WTC11 (cell line): ENCODE data around the gene SEMA4A.
A peak's percentile ranks its signal among the peaks of the same experiment; 100 is the strongest.

ENCODE experiments used
- AFF4 ChIP-seq: sonication (generic); formaldehyde crosslinking; IDR thresholded peaks from 2 replicates; pipeline ENCODE4 v1.8.1; 2023; ENCODE audit warnings: mild to moderate bottlenecking, missing genetic modification reagents, borderline replicate concordance
- CBFB ChIP-seq: sonication (generic); formaldehyde crosslinking; IDR thresholded peaks from 2 replicates; pipeline ENCODE4 v1.8.1; 2022; ENCODE audit warnings: mild to moderate bottlenecking, low read depth, missing genetic modification reagents
- CTCF ChIP-seq: fragments of 200-600 bp; IDR thresholded peaks from 2 replicates; pipeline ENCODE4 v1.8.0; 2022; ENCODE audit warnings: antibody characterized with exemption
- FOXJ3 ChIP-seq: sonication (generic); formaldehyde crosslinking; IDR thresholded peaks from 2 replicates; pipeline ENCODE4 v1.9.0; 2021; ENCODE audit warnings: missing genetic modification reagents, mild to moderate bottlenecking, borderline replicate concordance
- MAX ChIP-seq: sonication (generic); formaldehyde crosslinking; IDR thresholded peaks from 2 replicates; pipeline ENCODE4 v1.8.0; 2022; ENCODE audit warnings: mild to moderate bottlenecking, missing genetic modification reagents
- MYBL2 ChIP-seq: sonication (generic); formaldehyde crosslinking; IDR thresholded peaks from 2 replicates; pipeline ENCODE4 v1.8.1; 2023; ENCODE audit warnings: mild to moderate bottlenecking, moderate library complexity, missing genetic modification reagents
- NFATC4 ChIP-seq: fragments of 250-450 bp; sonication (Bioruptor Pico); IDR thresholded peaks from 2 replicates; pipeline ENCODE4 v1.9.0; 2021; ENCODE audit warnings: mild to moderate bottlenecking
- NFYB ChIP-seq: sonication (generic); formaldehyde crosslinking; conservative IDR thresholded peaks from 2 replicates; pipeline ENCODE4 v1.8.0; 2022; ENCODE audit warnings: low read depth, missing genetic modification reagents
- NR1H2 ChIP-seq: sonication (generic); formaldehyde crosslinking; IDR thresholded peaks from 2 replicates; pipeline ENCODE4 v1.9.0; 2021; ENCODE audit warnings: mild to moderate bottlenecking, moderate library complexity, missing genetic modification reagents
- PRDM15 ChIP-seq: sonication (generic); formaldehyde crosslinking; IDR thresholded peaks from 2 replicates; pipeline ENCODE4 v1.8.0; 2022; ENCODE audit warnings: missing genetic modification reagents
- SP1 ChIP-seq: sonication (generic); formaldehyde crosslinking; conservative IDR thresholded peaks from 2 replicates; pipeline ENCODE4 v1.8.1; 2022; ENCODE audit warnings: missing genetic modification reagents
- TCF7 ChIP-seq: sonication (generic); formaldehyde crosslinking; IDR thresholded peaks from 2 replicates; pipeline ENCODE4 v1.8.0; 2022; ENCODE audit warnings: mild to moderate bottlenecking, low read depth, missing genetic modification reagents, moderate library complexity
- TEAD4 ChIP-seq: sonication (generic); formaldehyde crosslinking; IDR thresholded peaks from 2 replicates; pipeline ENCODE4 v1.8.0; 2022; ENCODE audit warnings: mild to moderate bottlenecking, missing genetic modification reagents

- TF ChIP-seq CTCF: no peak
- TF ChIP-seq PRDM15 (CRISPR knock-in tag): peak; percentile 75
- TF ChIP-seq NFYB (CRISPR knock-in tag): no peak
- no peak for TF ChIP-seq MYBL2 (CRISPR knock-in tag)
- no peak for TF ChIP-seq FOXJ3 (CRISPR knock-in tag)
- no peak for TF ChIP-seq CBFB (CRISPR knock-in tag)
- no peak for TF ChIP-seq NFATC4 (CRISPR knock-in tag)
- no peak for TF ChIP-seq SP1 (CRISPR knock-in tag)
- TF ChIP-seq NR1H2 (CRISPR knock-in tag): no peak
- TF ChIP-seq TEAD4 (CRISPR knock-in tag): no peak
- no peak for TF ChIP-seq TCF7
- no peak for TF ChIP-seq MAX (CRISPR knock-in tag)
- TF ChIP-seq AFF4 (CRISPR knock-in tag): no peak
Measured at GRCh38 chr1:156195853-156196252, 42.5 kb downstream of the SEMA4A start.
